NCI-H2227 treated with DMSO at 0.1 percent for 48 hours (cell line): ENCODE measurements around the gene ARPC2.
"Not testable (repeated sequence)": the region's sequence is repeated elsewhere in the genome, so short reads cannot be mapped to it uniquely, and the experiment has no call there.

Experiments used
- DNase-seq: peaks from one replicate; lab custom pipeline; 2025; lab: John Stamatoyannopoulos, UW

ARPC2 gene

GRCh38 chr2:218271487-218271797 lies 54.5 kb downstream of the ARPC2 start:
- DNase-seq: no peak

- no peak for DNase-seq
These were observed 55.0 kb downstream of the ARPC2 start for GRCh38 chr2:218271865-218272530.

GRCh38 chr2:218272531-218273212 lies 55.7 kb downstream of the ARPC2 start:
- peak; percentile 55 for DNase-seq

GRCh38 chr2:218273214-218273907 lies 56.4 kb downstream of the ARPC2 start:
- not testable (repeated sequence) for DNase-seq

- no peak for DNase-seq
These were observed 56.9 kb downstream of the ARPC2 start for GRCh38 chr2:218273908-218274249.

- no peak for DNase-seq
These were observed 57.6 kb downstream of the ARPC2 start for GRCh38 chr2:218274586-218274985.

GRCh38 chr2:218275371-218276072 lies 58.5 kb downstream of the ARPC2 start:
- DNase-seq: no peak

- no peak for DNase-seq
These were observed 60.2 kb downstream of the ARPC2 start for GRCh38 chr2:218276986-218277755.

- DNase-seq: no peak
These were observed 60.9 kb downstream of the ARPC2 start for GRCh38 chr2:218277921-218278320.

- DNase-seq: no peak
These were observed 61.8 kb downstream of the ARPC2 start for GRCh38 chr2:218278531-218279360.

GRCh38 chr2:218280260-218280870 lies 63.4 kb downstream of the ARPC2 start:
- no peak for DNase-seq

GRCh38 chr2:218281449-218281848 lies 64.5 kb downstream of the ARPC2 start:
- DNase-seq: no peak

- DNase-seq: no peak
These were observed 65.4 kb downstream of the ARPC2 start for GRCh38 chr2:218282173-218282991.

- no peak for DNase-seq
These were observed 67.3 kb downstream of the ARPC2 start for GRCh38 chr2:218284106-218284811.

- no peak for DNase-seq
These were observed 68.6 kb downstream of the ARPC2 start for GRCh38 chr2:218285604-218286003.

GRCh38 chr2:218286570-218287459 lies 69.8 kb downstream of the ARPC2 start:
- peak; percentile 80 for DNase-seq

- DNase-seq: peak; percentile 48
These were observed 72.8 kb downstream of the ARPC2 start for GRCh38 chr2:218289639-218290315.
